Mucosa of descending colon (tissue), 3 donors: Measurements from ENCODE around the gene WDR13. TPM values are rescaled to one million over a fixed set of nuclear protein-coding genes. Genes with fewer than 3 reads are reported as not detected.
"Not testable (repeated sequence)": the region's sequence is repeated elsewhere in the genome, so short reads cannot be mapped to it uniquely, and the experiment has no call there.

Source experiments
- ATAC-seq: fragments of 200-7000 bp; cut with Tn5 transposase; one replicate; pipeline ENCODE4 v1.9.1; 2020; ENCODE audit warnings: mild to moderate bottlenecking, moderate library complexity
- DNase-seq, 3 donors: peaks; one replicate each; pipeline ENCODE4 v3.0.0-alpha.2; 2020
- H3K36me3 ChIP-seq: fragments of 200-600 bp; one replicate; pipeline ENCODE4 v1.8.0; 2021; ENCODE audit warnings: low read depth, mild to moderate bottlenecking
- H3K4me1 ChIP-seq: fragments of 200-600 bp; one replicate; pipeline ENCODE4 v1.8.0; 2021; ENCODE audit warnings: low read depth, mild to moderate bottlenecking
- H3K4me3 ChIP-seq: fragments of 200-600 bp; one replicate; pipeline ENCODE4 v1.8.0; 2021; ENCODE audit warnings: mild to moderate bottlenecking
- H3K9me3 ChIP-seq: fragments of 200-600 bp; one replicate; pipeline ENCODE4 v1.8.0; 2021; ENCODE audit warnings: mild to moderate bottlenecking
- CTCF ChIP-seq: fragments of 200-600 bp; IDR thresholded peaks from one replicate; pipeline ENCODE4 v1.8.0; 2022; ENCODE audit warnings: antibody characterized with exemption, mild to moderate bottlenecking
- intact Hi-C, 2 donors: fragments of 100-400 bp; cut with DNase I in 1 of 2; cut with micrococcal nuclease in 1 of 2; formaldehyde crosslinking; loops; one replicate each; pipeline versions ENCODE4 v1.11.0 to v1.11.1; 2022; cut with DNase I, micrococcal nuclease
- total RNA-seq, 3 donors: library from RNA; stranded (reverse); fragmentation: NEBNext Ultra II Directional in 2 of 3; extraction: Animal tissue kit (Norgen Biotek cat#: 25700) in 2 of 3; gene quantifications; one replicate each; pipeline versions ENCODE4 v1.2.1 to v1.2.4, GENCODE V29; 2021 to 2023
- donor health status: DM: no; HTN: no; CAD: no; lungs with moderate emphysema.
- donor health status: DM: no; HTN: no; CAD: no.
- donor health status: DM: no; HTN: yes; CAD: no.

The WDR13 gene
- total RNA-seq, 3 donors from 2014 or later, result 124 to 139 (median 128) TPM

- intact Hi-C loops, result no loop called here
- no peaks in the 10 kb centered on the region for H3K36me3 ChIP-seq
- no peak for TF ChIP-seq CTCF
- peak; percentile 69 for ATAC-seq
- no peaks in the 10 kb centered on the region for H3K9me3 ChIP-seq
- peak in 1 of 3 donors; percentile 26 for DNase-seq
- no peak overlapping the region for H3K4me3 ChIP-seq
- H3K4me1 ChIP-seq, result no peaks in the 10 kb centered on the region
Measured at GRCh38 chrX:48648336-48648751, 51.1 kb downstream of the WDR13 start.

DNA sequence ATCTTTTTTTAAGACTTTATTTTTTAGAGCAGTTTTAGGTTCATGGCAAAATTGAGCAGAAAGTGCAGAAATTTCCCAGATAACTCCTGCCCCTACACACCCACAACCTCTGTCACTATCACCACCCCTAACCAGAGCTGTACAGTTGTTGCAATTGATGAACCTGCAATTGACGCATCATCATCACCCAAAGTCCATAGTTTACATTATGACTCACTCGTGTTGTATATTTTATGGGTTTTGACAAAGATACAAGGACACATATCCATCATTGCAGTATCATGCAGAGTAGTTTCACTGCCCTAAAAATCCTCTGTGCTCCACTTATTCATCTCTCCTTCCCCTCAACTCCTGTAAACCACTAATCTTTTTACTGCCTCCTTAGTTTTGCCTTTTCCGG is 51.8 kb downstream of the WDR13 start:
- Histone ChIP-seq H3K36me3 (no peaks in the 10 kb centered on the region), H3K4me3 (no peak overlapping the region), H3K4me1 (no peaks in the 10 kb centered on the region), H3K9me3 (no peaks in the 10 kb centered on the region)
- ATAC-seq (peak; percentile 80), DNase-seq (no peak)
- no peak for TF ChIP-seq CTCF
- intact Hi-C loops, result no loop called here

GRCh38 chrX:48652055-48652579 is 54.8 kb downstream of the WDR13 start:
- H3K9me3 ChIP-seq, H3K36me3 ChIP-seq, H3K4me1 ChIP-seq, DNase-seq, ATAC-seq, intact Hi-C loops, H3K4me3 ChIP-seq: not testable (repeated sequence)

- intact Hi-C loops, H3K36me3 ChIP-seq, H3K9me3 ChIP-seq, DNase-seq, H3K4me3 ChIP-seq, H3K4me1 ChIP-seq, ATAC-seq: not testable (repeated sequence)
Measured at GRCh38 chrX:48654746-48655145, 57.5 kb downstream of the WDR13 start.

Other genes with a start within 250 kb of the WDR13 start
- gene SSX3, start 240.8 kb upstream of the WDR13 start, total RNA-seq, result not detected
- not detected for gene SSX4, start 214.0 kb upstream of the WDR13 start, total RNA-seq
- not detected for gene SSX4B, start 185.5 kb upstream of the WDR13 start, total RNA-seq
- 10 to 100 TPM in 1 of 3 donors, 1 to 10 TPM in 2; 7.3 to 25.9 (median 9.7) TPM for gene SLC38A5, start 127.2 kb upstream of the WDR13 start, total RNA-seq
- gene FTSJ1, start 121.3 kb upstream of the WDR13 start, total RNA-seq, result 10 to 100 TPM; 22.1 to 22.8 (median 22.7) TPM
- gene PORCN, start 88.5 kb upstream of the WDR13 start, total RNA-seq, result 1 to 10 TPM; 3.9 to 9.2 (median 6.3) TPM
- 100 to 1,000 TPM in 2 of 3 donors, 10 to 100 TPM in 1; 60.5 to 161 (median 158) TPM for gene EBP, start 75.7 kb upstream of the WDR13 start, total RNA-seq
- 10 to 100 TPM in 2 of 3 donors, 1 to 10 TPM in 1; 8.6 to 14.6 (median 11.6) TPM for gene TBC1D25, start 57.8 kb upstream of the WDR13 start, total RNA-seq
- gene RBM3, start 23.0 kb upstream of the WDR13 start, total RNA-seq, result 100 to 1,000 TPM in 2 of 3 donors, 10 to 100 TPM in 1; 88.4 to 406 (median 123) TPM
- 1 to 10 TPM; 4.4 to 8.6 (median 5.3) TPM for gene WAS, start 86.3 kb downstream of the WDR13 start, total RNA-seq
- gene SUV39H1, start 99.2 kb downstream of the WDR13 start, total RNA-seq, result 1 to 10 TPM; 3.4 to 6.2 (median 3.7) TPM
- gene GLOD5, start 164.3 kb downstream of the WDR13 start, total RNA-seq, result 1 to 10 TPM; 4.3 to 9.9 (median 7.1) TPM
- under 1 TPM in 1 of 3 donors, not detected in 2; 0.32 TPM for gene GATA1, start 189.1 kb downstream of the WDR13 start, total RNA-seq
- 100 to 1,000 TPM in 1 of 3 donors, 10 to 100 TPM in 2; 83.2 to 111 (median 99.6) TPM for gene HDAC6, start 204.6 kb downstream of the WDR13 start, total RNA-seq
- under 1 TPM in 1 of 3 donors, not detected in 2; 0.38 TPM for gene ERAS, start 229.0 kb downstream of the WDR13 start, total RNA-seq
- 10 to 100 TPM; 11.1 to 19.7 (median 13.8) TPM for gene PCSK1N, start 238.1 kb downstream of the WDR13 start, total RNA-seq